Muscle layer of duodenum (tissue), 2 donors: ENCODE measurements around the gene TSPAN14.
A peak's percentile ranks its signal among the peaks of the same experiment; 100 is the strongest.

Source experiments
- H3K27ac ChIP-seq: one replicate; pipeline ENCODE4 v1.7.0; 2013; ENCODE audit warnings: mild to moderate bottlenecking, low read length
- H3K27me3 ChIP-seq: one replicate; pipeline ENCODE4 v1.7.0; 2013; ENCODE audit warnings: low read depth, mild to moderate bottlenecking, control low read depth, low read length
- H3K36me3 ChIP-seq, 2 donors: one replicate each; pipeline ENCODE4 v1.7.0; 2013; ENCODE audit warnings: low read length in 2 of 2, control low read depth in 1 of 2, mild to moderate bottlenecking in 1 of 2; ENCODE audit not compliant: insufficient read depth in 2 of 2, control insufficient read depth in 1 of 2
- H3K4me1 ChIP-seq, 2 donors: one replicate each; pipeline ENCODE4 v1.7.0; 2013; ENCODE audit warnings: low read length in 2 of 2, mild to moderate bottlenecking in 2 of 2, control low read depth in 1 of 2, moderate library complexity in 1 of 2; ENCODE audit not compliant: insufficient read depth in 2 of 2, control insufficient read depth in 1 of 2
- H3K4me3 ChIP-seq, 2 donors: one replicate each; pipeline ENCODE4 v1.7.0; 2013; ENCODE audit warnings: low read length in 2 of 2, low read depth in 1 of 2, mild to moderate bottlenecking in 1 of 2
- H3K9me3 ChIP-seq, 2 donors: one replicate each; pipeline ENCODE4 v1.7.0; 2013; ENCODE audit warnings: low read length in 2 of 2, control low read depth in 1 of 2, mild to moderate bottlenecking in 1 of 2; ENCODE audit not compliant: control insufficient read depth in 1 of 2
- donor health status: healthy.

TSPAN14 gene

GRCh38 chr10:80504158-80504811 is 50.2 kb downstream of the TSPAN14 start:
- H3K27ac ChIP-seq, result peak overlapping the region; percentile 52
- H3K4me3 ChIP-seq, result no peak overlapping the region
- peaks cover 1 to 11% of the 10 kb centered on the region in 2 donors for H3K36me3 ChIP-seq
- H3K9me3 ChIP-seq, result no peaks in the 10 kb centered on the region
- no peaks in the 10 kb centered on the region for H3K27me3 ChIP-seq
- peaks cover 49 to 57% of the 10 kb centered on the region in 2 donors for H3K4me1 ChIP-seq

GRCh38 chr10:80504897-80505465 is 50.9 kb downstream of the TSPAN14 start:
- Histone ChIP-seq H3K9me3 (no peaks in the 10 kb centered on the region), H3K27me3 (no peaks in the 10 kb centered on the region), H3K4me1 (peaks cover 42 to 50% of the 10 kb centered on the region in 2 donors), H3K4me3 (no peak overlapping the region), H3K27ac (peak overlapping the region; percentile 53), H3K36me3 (peaks cover 8 to 12% of the 10 kb centered on the region in 2 donors)

GRCh38 chr10:80506189-80506575 is 52.1 kb downstream of the TSPAN14 start:
- no peak overlapping the region for H3K4me3 ChIP-seq
- peaks cover 9 to 15% of the 10 kb centered on the region in 2 donors for H3K36me3 ChIP-seq
- no peaks in the 10 kb centered on the region for H3K9me3 ChIP-seq
- peaks cover 41% of the 10 kb centered on the region in 2 donors for H3K4me1 ChIP-seq
- no peaks in the 10 kb centered on the region for H3K27me3 ChIP-seq
- H3K27ac ChIP-seq, result no peak overlapping the region

- H3K4me1 ChIP-seq, result peaks cover 34 to 41% of the 10 kb centered on the region in 2 donors
- H3K27me3 ChIP-seq, result no peaks in the 10 kb centered on the region
- H3K4me3 ChIP-seq, result no peak overlapping the region
- no peak overlapping the region for H3K27ac ChIP-seq
- H3K36me3 ChIP-seq, result peaks cover 12 to 22% of the 10 kb centered on the region in 2 donors
- no peaks in the 10 kb centered on the region for H3K9me3 ChIP-seq
Observed at GRCh38 chr10:80506836-80507487, 52.9 kb downstream of the TSPAN14 start.

DNA sequence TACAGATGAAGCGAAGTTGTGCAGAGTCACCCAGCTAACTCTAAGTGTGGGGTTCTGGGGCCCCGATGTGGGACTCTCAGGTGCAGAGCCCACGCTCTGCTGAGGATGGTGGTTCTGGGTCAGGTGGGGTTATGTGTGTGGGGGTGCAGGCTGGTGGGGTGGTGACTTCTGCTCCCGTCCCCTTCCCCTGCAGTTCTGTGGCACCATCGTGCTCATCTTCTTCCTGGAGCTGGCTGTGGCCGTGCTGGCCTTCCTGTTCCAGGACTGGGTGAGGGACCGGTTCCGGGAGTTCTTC is 54.9 kb downstream of the TSPAN14 start:
- Histone ChIP-seq H3K27ac (no peak overlapping the region), H3K4me1 (peaks cover 17 to 22% of the 10 kb centered on the region in 2 donors), H3K36me3 (peaks cover 31 to 37% of the 10 kb centered on the region in 2 donors)

GRCh38 chr10:80509403-80510161 is 55.5 kb downstream of the TSPAN14 start:
- Histone ChIP-seq H3K36me3 (peaks cover 36 to 42% of the 10 kb centered on the region in 2 donors), H3K4me3 (no peak overlapping the region), H3K9me3 (no peaks in the 10 kb centered on the region), H3K4me1 (peaks cover 12 to 18% of the 10 kb centered on the region in 2 donors), H3K27ac (no peak overlapping the region), H3K27me3 (no peaks in the 10 kb centered on the region)

More for the DNA sequence above, 54.9 kb downstream of the TSPAN14 start:
- H3K4me3 ChIP-seq, result no peak overlapping the region
- no peaks in the 10 kb centered on the region for H3K9me3 ChIP-seq
- no peaks in the 10 kb centered on the region for H3K27me3 ChIP-seq

DNA sequence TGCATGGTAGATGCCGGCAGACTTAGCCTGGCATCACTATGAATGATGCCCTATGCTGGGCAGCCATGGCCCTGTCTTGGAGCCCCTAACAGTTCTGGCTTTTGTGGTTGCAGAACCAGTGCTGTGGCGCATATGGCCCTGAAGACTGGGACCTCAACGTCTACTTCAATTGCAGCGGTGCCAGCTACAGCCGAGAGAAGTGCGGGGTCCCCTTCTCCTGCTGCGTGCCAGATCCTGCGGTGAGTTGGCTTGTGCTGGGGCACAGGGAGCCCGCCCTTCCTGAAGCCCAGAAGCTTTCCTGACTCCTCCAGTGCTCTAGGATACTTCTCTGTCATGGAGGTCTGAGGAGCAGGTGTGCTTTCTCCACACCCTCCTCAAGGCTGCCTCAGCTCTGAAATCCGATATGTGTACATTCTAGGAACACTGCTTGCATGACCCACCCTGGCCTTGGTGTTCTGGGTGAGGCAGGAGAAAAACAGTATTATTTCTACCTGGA is 58.0 kb downstream of the TSPAN14 start:
- peaks cover 56 to 61% of the 10 kb centered on the region in 2 donors for H3K36me3 ChIP-seq
- H3K27me3 ChIP-seq, result no peaks in the 10 kb centered on the region
- no peak overlapping the region for H3K4me3 ChIP-seq
- H3K9me3 ChIP-seq, result no peaks in the 10 kb centered on the region
- no peaks in the 10 kb centered on the region for H3K4me1 ChIP-seq
- H3K27ac ChIP-seq, result no peak overlapping the region

- Histone ChIP-seq H3K36me3 (peaks cover 61 to 70% of the 10 kb centered on the region in 2 donors), H3K27me3 (no peaks in the 10 kb centered on the region), H3K4me3 (no peak overlapping the region), H3K9me3 (no peaks in the 10 kb centered on the region), H3K27ac (no peak overlapping the region), H3K4me1 (no peaks in the 10 kb centered on the region)
Observed at GRCh38 chr10:80513106-80513505, 59.0 kb downstream of the TSPAN14 start.

DNA sequence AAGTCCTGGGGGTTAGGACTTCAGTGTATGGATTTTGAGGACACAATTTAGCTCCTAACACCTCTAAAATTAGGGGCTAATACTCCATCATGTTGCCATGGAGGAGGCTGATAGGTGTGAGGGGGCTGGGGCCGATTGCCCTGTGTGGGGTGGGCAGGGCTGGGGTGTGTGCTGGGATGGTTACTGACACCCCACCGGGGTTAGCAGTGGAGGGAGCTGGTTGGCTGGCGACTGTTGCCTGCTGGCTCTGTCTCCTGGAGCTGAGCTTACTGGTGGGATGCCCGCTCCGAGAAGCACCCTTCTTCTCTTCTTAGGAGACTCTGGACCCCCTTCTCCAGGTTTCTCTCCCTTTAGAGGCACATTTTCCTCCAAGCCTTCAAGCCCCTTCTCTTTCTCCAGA is 61.4 kb downstream of the TSPAN14 start:
- Histone ChIP-seq H3K4me1 (no peaks in the 10 kb centered on the region), H3K4me3 (no peak overlapping the region), H3K27me3 (no peaks in the 10 kb centered on the region), H3K9me3 (no peaks in the 10 kb centered on the region), H3K27ac (no peak overlapping the region), H3K36me3 (peaks cover 68 to 84% of the 10 kb centered on the region in 2 donors)

DNA sequence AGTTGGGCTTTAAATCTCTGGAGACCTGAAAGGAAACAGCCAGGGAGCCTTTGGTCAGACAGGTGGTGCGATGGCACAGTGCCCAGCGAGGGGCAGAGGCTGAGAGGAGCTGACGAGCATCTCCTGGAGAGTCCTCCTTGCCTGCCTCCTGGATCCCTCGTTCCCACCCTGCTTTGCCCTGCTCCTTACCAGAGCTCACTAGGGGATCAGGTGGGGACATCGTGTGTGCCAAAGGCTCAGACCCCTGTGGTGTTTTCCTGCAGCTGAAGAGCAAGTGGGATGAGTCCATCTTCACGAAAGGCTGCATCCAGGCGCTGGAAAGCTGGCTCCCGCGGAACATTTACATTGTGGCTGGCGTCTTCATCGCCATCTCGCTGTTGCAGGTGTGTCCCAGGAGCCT is 61.8 kb downstream of the TSPAN14 start:
- no peak overlapping the region for H3K4me3 ChIP-seq
- H3K27ac ChIP-seq, result no peak overlapping the region
- H3K27me3 ChIP-seq, result no peaks in the 10 kb centered on the region
- H3K9me3 ChIP-seq, result no peaks in the 10 kb centered on the region
- H3K36me3 ChIP-seq, result peaks cover 71 to 87% of the 10 kb centered on the region in 2 donors
- H3K4me1 ChIP-seq, result no peaks in the 10 kb centered on the region

DNA sequence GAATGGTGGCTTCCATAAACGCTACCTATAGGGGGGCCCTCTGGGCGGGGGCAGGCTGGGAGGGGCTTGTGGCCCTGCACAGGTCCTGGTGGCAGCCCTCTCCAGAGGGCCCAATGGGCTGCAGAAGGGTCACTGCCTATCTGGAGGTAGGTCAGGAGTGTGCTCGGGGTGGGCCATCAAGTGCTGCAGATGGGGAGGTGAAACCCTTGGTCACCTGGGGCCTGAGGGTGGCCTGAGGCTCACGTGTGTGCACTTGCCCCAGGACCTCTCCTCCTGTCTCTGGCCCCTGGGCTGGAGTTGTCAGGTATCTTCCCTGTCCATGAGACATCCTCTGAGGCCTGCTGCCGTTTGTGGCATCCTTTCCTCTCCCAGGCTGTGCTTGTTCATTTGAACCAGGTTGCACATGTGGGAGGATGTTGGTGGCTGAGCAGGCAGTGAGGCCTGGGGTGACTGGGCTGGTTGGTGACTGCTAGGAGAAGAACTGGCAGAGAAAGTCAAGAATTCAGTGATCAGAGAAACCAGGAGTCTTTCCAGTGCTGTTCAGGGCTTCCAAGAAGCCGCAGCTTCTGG is 62.5 kb downstream of the TSPAN14 start:
- H3K4me1 ChIP-seq, result no peaks in the 10 kb centered on the region
- no peak overlapping the region for H3K4me3 ChIP-seq
- no peaks in the 10 kb centered on the region for H3K27me3 ChIP-seq
- no peak overlapping the region for H3K27ac ChIP-seq
- no peaks in the 10 kb centered on the region for H3K9me3 ChIP-seq
- H3K36me3 ChIP-seq, result peaks cover 66 to 92% of the 10 kb centered on the region in 2 donors
